Central memory CD8-positive, alpha-beta T cell (primary cell): ENCODE measurements around the gene P2RX7.

Experiments used
- ATAC-seq: fragments of 150-1000 bp; cut with Tn5 transposase; replicated peaks from 2 replicates; pipeline ENCODE4 v1.10.0; 2022; ENCODE audit warnings: mild to moderate bottlenecking, moderate FRiP score, moderate number of reproducible peaks; ENCODE audit not compliant: poor library complexity, severe bottlenecking; ENCODE audit errors: extremely low read depth
- DNase-seq, 2 donors: peaks; one replicate each; pipeline ENCODE4 v3.0.0; 2021; ENCODE audit warnings: low spot score in 2 of 2
- H3K27ac Mint-ChIP-seq: one replicate; pipeline ENCODE4 v1.8.0; 2022; ENCODE audit warnings: low read depth, mild to moderate bottlenecking, moderate library complexity, mixed read lengths
- H3K27me3 Mint-ChIP-seq: one replicate; pipeline ENCODE4 v1.8.0; 2022; ENCODE audit warnings: mixed read lengths
- H3K36me3 Mint-ChIP-seq: one replicate; pipeline ENCODE4 v1.8.0; 2022; ENCODE audit warnings: mild to moderate bottlenecking, moderate library complexity, mixed read lengths; ENCODE audit not compliant: insufficient read depth
- H3K4me1 Mint-ChIP-seq: one replicate; pipeline ENCODE4 v1.8.0; 2022; ENCODE audit warnings: mixed read lengths
- H3K4me3 Mint-ChIP-seq: one replicate; pipeline ENCODE4 v1.8.0; 2022; ENCODE audit warnings: mild to moderate bottlenecking, moderate library complexity, mixed read lengths
- H3K9me3 Mint-ChIP-seq: one replicate; pipeline ENCODE4 v1.8.0; 2022; ENCODE audit warnings: mixed read lengths

P2RX7 gene

DNA sequence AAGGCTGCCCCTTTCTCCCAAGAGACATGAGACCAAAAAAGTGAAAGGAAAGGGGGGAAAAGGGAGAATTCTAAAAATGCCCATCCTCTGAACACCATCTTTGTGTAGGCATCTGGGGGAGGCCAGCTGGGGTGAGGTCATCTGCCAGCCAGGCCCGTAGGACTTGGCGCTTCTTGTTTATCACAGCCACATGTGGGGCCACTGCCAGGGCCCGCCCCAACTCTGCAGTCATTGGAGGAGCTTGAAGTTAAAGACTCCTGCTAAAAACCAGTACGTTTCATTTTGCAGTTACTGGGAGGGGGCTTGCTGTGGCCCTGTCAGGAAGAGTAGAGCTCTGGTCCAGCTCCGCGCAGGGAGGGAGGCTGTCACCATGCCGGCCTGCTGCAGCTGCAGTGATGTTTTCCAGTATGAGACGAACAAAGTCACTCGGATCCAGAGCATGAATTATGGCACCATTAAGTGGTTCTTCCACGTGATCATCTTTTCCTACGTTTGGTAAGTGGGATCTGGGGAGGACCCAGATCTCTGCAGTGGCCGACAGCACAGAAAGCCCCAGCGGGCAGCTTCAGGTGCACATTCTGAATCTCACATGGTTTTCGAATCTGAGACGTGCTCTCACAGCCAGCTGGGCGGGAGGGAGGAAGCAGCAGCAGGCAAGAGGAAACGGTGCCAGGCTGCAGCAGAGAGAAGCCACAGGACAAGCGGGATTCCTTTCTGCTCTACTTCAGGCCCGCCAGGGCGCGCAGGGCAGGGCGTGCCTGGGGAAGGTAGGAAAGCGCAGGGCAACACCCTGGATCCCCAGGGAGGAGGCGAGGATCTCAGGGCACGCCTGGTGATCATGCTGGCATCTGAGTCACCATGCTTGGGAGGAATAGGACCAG, at the start of gene P2RX7:
Gene P2RX7, plus strand, starts transcription at position 276 of the 881 bp plus-strand sequence. Its CDS starts 95 bp downstream, at position 371.
- H3K9me3 Mint-ChIP-seq, result no peaks in the 10 kb centered on the region
- no peak for ATAC-seq
- peak within 1 kb of the TSS; percentile 83 for H3K4me3 Mint-ChIP-seq
- H3K4me1 Mint-ChIP-seq, result peaks cover 63% of the 10 kb centered on the region
- peak within 1 kb of the TSS; percentile 72 for H3K27ac Mint-ChIP-seq
- peaks cover 8% of the 10 kb centered on the region for H3K36me3 Mint-ChIP-seq
- no peaks in the 10 kb centered on the region for H3K27me3 Mint-ChIP-seq
- DNase-seq, result peak in 1 of 2 donors; percentile 18

DNA sequence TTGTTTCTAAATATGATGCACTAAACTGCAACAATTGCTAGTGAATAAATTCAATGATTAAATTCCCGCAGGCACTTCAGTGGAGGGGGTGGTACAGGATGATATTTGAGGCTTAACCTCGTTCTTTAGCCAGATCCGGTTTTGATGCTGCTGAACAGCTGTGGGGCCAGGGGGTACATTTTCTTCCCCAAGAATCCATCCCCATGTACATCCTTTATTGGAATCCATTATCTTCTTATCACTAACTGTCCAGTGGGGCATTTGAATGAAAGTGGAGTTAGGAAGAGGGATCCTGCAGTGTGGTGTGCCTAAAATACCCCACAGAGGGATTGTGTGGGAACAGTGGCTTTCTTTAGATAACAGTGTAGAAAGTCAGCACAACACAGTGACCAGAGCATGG, 48.4 kb upstream of the P2RX7 start:
- DNase-seq (no peak), ATAC-seq (no peak)
- H3K27ac Mint-ChIP-seq, result no peak overlapping the region
- no peaks in the 10 kb centered on the region for H3K27me3 Mint-ChIP-seq
- H3K9me3 Mint-ChIP-seq, result no peaks in the 10 kb centered on the region
- no peaks in the 10 kb centered on the region for H3K36me3 Mint-ChIP-seq
- H3K4me3 Mint-ChIP-seq, result no peak overlapping the region
- H3K4me1 Mint-ChIP-seq, result peaks cover 13% of the 10 kb centered on the region

DNA sequence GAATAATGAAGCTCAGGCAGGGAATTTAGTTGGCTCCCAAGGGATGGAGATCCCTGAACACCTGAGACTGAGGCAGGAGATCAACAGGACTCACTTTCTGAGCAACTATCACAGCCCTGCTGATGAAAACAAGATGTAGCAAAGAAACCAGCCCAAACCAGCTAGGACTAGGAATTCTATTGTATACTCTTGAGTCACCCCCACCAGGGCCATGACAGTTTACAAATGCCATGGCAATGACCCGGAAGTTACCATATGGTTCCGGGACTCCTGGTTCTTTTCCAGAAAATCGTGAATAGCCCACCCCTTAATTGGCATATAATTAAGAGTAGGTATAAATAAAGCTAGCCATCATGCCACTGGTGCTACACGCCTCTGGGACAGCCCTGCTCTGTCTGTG, 47.6 kb upstream of the P2RX7 start:
- ATAC-seq (no peak), DNase-seq (no peak)
- peaks cover 16% of the 10 kb centered on the region for H3K4me1 Mint-ChIP-seq
- no peak overlapping the region for H3K4me3 Mint-ChIP-seq
- no peaks in the 10 kb centered on the region for H3K27me3 Mint-ChIP-seq
- H3K36me3 Mint-ChIP-seq, result no peaks in the 10 kb centered on the region
- H3K27ac Mint-ChIP-seq, result no peak overlapping the region
- no peaks in the 10 kb centered on the region for H3K9me3 Mint-ChIP-seq

DNA sequence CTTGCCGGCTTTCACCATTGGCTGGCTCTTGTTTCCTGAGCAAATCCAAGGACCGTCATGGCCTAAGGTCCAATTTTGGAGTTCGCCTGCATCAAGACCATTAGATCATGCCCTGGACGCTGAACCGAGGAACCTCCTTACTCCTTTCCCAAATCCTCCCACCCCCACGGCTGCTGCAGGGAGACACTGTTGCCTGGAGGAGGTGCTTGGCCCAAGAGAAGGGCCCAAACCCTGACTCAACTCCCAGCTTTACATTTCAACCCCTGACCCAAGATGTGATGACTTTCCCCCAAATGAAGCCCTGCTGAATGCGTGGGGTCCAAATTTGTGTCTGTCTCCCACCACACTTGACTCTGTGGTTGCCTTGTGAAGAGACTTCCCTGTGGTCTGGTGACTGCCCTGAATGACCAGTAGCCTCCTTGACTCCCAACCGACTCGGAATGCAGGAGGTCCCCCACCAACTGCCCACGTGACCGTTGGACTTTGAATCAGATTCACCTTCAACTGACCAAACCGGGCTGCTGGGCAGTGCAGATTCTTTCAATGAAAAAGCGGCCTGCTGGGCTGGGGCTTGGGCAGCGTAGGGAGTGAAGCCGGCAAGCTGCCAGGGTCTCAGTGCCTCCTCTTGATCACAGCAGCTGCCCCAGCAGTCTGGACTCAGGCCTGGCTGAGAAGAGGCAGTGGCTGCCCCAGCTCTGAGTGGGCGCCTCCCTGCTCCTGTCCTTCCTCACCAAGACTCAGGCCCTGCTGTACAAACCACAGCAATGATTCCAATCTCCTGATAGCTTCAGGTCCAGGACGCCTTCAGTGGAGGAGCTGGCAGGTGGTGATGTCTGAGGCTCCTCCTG, 46.9 kb upstream of the P2RX7 start:
- H3K9me3 Mint-ChIP-seq, result no peaks in the 10 kb centered on the region
- peaks cover 20% of the 10 kb centered on the region for H3K4me1 Mint-ChIP-seq
- H3K27ac Mint-ChIP-seq, result no peak overlapping the region
- H3K36me3 Mint-ChIP-seq, result no peaks in the 10 kb centered on the region
- H3K27me3 Mint-ChIP-seq, result no peaks in the 10 kb centered on the region
- H3K4me3 Mint-ChIP-seq, result no peak overlapping the region
- no peak for DNase-seq
- ATAC-seq, result no peak

DNA sequence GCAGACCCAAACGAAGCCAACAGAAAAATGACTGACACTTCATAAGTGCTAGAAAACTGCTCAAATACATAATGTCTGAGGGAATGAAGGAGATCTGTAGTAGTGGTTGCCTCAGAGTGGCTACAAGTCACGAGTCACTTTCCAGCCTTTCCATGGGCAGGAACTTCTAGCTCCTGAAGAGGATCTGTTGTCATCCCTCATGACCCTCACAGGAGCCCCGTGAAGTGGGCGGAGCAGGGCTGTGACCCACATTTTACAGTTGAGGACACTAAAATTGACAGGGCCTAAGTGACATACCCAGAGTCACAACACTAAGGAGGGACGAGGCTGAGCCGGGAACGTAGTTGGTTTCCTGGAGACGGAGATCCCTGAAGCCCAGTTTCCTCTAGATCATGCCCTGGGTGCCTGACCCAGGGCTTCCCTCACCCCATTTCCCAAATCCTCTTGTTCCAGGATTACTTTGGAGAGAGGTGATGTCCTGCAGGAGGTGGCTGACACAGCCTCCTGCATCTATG, 45.8 kb upstream of the P2RX7 start:
- no peak overlapping the region for H3K4me3 Mint-ChIP-seq
- H3K36me3 Mint-ChIP-seq, result no peaks in the 10 kb centered on the region
- no peaks in the 10 kb centered on the region for H3K27me3 Mint-ChIP-seq
- H3K27ac Mint-ChIP-seq, result no peak overlapping the region
- DNase-seq (no peak), ATAC-seq (no peak)
- peaks cover 29% of the 10 kb centered on the region for H3K4me1 Mint-ChIP-seq
- H3K9me3 Mint-ChIP-seq, result no peaks in the 10 kb centered on the region

DNA sequence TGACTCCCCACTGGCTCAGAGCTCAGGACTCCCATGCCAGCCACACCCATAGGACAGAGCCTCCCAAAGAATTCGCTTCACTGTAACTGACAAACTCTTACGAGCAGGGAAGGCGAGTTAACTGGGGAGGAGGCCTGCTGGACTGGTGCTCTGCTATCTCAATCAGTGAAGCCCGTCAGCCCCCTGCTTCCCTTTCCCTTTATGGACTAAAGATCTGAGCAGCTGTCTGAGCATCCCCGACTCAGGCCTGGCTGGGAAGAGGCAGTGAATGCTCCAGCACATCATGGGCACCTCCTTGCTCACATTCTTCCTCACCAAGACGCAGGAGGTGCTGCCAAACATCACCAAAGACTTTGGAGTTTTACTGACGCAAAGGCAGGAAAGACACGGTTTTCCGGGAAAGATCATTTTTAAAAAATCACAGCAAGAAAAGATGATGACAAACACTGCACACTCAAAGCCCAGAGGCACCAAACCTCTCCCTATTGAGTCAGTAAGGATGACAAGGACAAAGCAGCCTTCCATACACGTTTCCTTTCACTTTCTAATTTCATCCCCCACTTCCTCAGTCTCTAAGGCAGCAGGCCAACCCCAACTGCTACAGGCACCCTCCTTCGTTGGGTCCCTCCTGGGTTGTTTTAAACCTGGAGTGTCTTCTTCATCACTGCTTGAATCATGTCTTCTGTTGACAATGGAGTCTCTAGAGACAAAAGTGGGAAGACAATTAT, 45.0 kb upstream of the P2RX7 start:
- Mint-ChIP-seq H3K27me3 (no peaks in the 10 kb centered on the region), H3K36me3 (peaks cover under 1% of the 10 kb centered on the region), H3K4me1 (peaks cover 37% of the 10 kb centered on the region), H3K27ac (no peak overlapping the region), H3K4me3 (no peak overlapping the region), H3K9me3 (no peaks in the 10 kb centered on the region)
- ATAC-seq (no peak), DNase-seq (no peak)

DNA sequence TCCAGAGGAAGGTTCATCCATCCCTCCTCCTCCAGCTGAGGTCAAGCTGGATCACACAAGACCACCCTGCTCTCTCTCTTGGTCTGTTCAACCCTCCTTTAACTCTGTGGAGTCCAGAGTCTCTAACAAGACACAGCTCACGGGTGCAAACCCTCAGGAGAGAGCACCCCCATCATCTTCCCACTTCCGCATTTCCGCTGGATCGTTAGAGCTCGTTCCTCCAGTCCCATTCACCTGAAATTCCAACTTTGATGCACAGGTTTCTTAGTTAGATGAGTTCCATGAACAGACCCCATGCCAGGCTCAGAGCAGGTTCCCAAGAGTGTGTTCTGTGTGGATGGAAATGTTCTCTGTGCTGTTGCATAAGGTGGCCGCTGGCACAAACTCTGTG, 44.5 kb upstream of the P2RX7 start:
- Mint-ChIP-seq H3K4me3 (no peak overlapping the region), H3K27ac (no peak overlapping the region), H3K27me3 (no peaks in the 10 kb centered on the region), H3K36me3 (peaks cover 4% of the 10 kb centered on the region), H3K9me3 (no peaks in the 10 kb centered on the region), H3K4me1 (peaks cover 43% of the 10 kb centered on the region)
- ATAC-seq, result no peak
- no peak for DNase-seq

DNA sequence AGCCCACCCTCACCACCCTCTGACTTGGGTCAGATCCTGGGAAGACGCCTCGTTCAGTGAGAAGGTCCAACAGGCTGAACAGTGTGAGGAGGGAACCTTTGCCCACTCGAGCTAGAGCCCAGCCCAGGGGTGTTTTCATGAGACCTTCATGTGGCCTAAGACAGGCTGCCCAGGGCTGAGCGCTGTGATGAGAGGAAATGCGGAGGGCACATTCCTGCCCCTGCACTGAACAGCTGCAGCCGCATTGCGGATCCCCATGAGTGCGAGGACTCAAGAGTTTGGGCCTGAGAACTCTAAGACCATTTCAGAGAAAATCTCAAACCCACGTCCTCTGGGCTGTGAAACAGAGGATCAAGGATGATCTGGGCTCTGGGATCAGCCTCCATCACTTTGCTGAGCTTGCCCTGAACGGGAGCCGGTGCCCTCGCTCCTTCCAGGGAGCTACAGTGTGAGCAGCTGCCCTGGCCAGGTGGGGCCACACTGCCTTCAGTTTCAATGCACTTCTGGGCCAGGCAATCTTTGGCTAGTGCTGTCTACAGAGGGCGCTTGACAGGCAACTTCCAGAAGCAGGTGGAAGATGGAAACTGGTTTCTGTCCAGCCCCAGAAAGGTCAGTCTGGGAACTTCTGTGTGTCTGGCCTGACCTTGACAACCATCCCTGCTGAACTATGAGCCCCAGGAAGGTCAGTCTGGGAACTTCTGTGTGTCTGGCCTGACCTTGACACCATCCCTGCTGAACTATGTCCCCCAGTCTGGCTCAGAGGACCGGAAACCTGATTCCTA, 43.5 kb upstream of the P2RX7 start:
- peaks cover 4% of the 10 kb centered on the region for H3K36me3 Mint-ChIP-seq
- no peaks in the 10 kb centered on the region for H3K9me3 Mint-ChIP-seq
- H3K4me3 Mint-ChIP-seq, result no peak overlapping the region
- H3K27me3 Mint-ChIP-seq, result no peaks in the 10 kb centered on the region
- ATAC-seq (no peak), DNase-seq (no peak)
- no peak overlapping the region for H3K27ac Mint-ChIP-seq
- peaks cover 48% of the 10 kb centered on the region for H3K4me1 Mint-ChIP-seq

DNA sequence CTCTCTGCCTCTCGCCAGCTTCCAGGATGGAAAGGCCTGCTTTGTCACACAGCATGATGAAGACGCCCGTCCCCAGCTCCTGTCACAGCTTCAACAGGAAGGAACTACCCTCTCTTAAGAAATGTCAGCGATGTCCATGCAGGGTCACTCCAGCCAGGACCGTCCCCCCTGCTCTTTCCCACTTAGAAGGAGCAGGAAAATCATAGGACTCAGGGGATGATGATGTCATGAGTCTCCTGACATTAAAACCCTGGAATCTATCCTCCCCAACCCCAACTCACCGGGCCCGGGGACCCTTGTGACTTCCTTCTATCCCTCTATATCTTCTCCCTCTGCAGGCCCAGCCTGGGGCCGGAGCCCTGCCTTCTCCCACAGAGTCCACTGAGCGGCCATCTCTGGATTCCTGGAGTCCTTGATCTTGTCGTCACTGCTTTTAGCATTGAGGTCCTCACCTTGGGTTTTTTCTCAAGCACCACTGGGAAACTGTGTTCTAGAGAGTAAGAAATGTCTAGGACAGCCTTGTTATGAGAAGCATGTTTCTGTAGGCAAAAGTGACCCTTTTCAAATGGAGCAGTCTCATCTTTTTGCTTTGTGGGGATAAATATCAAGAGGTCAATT, 42.8 kb upstream of the P2RX7 start:
- H3K36me3 Mint-ChIP-seq, result peaks cover 4% of the 10 kb centered on the region
- ATAC-seq, result no peak
- no peak overlapping the region for H3K27ac Mint-ChIP-seq
- H3K4me3 Mint-ChIP-seq, result no peak overlapping the region
- H3K27me3 Mint-ChIP-seq, result no peaks in the 10 kb centered on the region
- peaks cover 55% of the 10 kb centered on the region for H3K4me1 Mint-ChIP-seq
- no peak for DNase-seq
- H3K9me3 Mint-ChIP-seq, result no peaks in the 10 kb centered on the region

DNA sequence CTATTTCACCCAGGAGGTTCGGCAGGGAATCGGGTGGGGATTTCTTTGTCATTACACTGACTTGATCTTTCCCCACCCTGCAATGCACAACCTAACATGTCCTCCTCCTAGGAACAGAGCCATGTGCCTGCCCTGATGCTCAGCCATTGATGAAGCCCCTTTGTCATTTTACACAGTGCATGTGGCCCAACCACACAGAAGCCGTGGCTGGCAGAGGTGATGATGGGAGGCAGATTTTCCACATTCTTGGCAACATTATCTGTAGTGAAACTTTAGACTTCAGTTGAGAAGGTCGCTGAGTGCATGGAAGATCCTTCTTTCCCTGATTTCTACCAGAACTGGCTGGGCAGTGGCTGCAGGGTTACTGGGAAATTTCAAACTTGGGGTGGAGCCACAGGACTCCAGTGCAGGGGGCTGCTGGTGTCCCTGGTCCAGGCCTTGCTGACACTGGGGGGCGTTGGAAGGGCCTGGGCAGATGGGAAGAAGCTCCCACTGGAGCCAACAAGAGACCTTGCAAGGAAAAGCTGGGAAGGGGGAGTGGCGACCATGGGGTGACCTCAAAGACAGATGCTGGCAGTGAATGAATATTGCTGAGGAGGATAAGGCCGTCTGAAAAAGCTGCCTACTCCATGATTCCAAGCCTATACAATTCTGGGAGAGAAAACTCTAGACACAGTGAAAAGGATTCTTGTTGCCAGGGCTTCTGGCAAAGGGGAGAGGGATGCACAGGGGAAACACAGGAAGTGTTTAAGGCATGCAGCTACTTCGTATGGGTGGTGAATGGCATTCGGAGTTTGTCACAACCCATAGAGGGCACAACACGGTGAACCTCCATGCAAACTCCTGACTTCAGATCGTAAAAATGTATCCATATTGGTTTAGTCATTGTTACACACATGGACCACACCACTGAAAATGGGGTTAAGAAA, 41.8 kb upstream of the P2RX7 start:
- Mint-ChIP-seq H3K4me3 (no peak overlapping the region), H3K27me3 (no peaks in the 10 kb centered on the region), H3K36me3 (peaks cover 4% of the 10 kb centered on the region), H3K9me3 (no peaks in the 10 kb centered on the region), H3K4me1 (peaks cover 65% of the 10 kb centered on the region), H3K27ac (no peak overlapping the region)
- DNase-seq (no peak), ATAC-seq (no peak)

DNA sequence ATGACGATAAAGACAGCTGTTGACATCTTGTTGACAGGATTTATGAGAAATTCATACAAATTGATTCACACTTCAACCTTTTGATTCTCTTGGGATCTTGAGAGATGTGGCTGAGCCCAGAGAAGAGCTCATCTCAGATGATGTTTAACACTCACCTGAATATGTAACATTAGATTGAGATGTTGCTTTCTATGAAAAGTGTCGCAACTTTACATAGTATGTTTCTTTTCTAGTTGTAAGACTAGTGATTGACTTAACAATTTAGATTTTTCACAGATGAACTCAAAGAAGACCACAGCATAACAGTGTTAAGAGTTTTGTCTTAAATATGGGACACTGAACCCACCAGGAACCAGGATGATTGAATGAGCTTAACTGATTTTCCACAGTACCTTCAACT, 40.6 kb upstream of the P2RX7 start:
- Mint-ChIP-seq H3K4me1 (peaks cover 71% of the 10 kb centered on the region), H3K9me3 (no peaks in the 10 kb centered on the region), H3K27me3 (no peaks in the 10 kb centered on the region), H3K36me3 (peaks cover 4% of the 10 kb centered on the region), H3K27ac (no peak overlapping the region), H3K4me3 (peak overlapping the region; percentile 62)
- ATAC-seq, result no peak
- DNase-seq, result no peak
